Measurements from ENCODE around the gene CNN2.

CNN2 gene

DNA sequence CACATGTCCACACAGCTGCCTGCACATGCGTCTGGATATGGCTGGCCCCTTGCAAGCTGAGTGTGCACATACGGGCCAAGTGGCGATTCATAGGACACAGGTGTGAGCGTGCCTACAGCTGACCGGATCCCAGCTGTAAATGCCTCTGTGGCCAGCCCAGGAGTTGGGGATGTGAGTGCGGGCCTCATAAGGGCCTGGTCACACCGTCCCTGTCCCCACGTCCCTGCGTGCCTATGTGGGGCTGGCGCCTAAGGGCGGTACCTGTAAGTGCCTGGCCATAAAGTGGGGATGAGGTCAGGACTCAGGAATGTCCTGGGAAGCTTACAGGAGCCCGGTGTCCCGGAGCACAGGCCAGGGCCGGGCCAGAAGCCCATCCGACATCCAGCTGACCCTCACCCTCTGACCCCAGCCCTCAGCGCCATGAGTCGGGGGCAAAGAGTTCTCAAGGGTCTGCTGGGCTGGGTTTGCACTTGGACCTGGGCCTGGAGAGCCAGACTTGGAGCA, 39.2 kb downstream of the CNN2 start:
- DNase-seq (ENCODE audit: low spot score): no peak

DNA sequence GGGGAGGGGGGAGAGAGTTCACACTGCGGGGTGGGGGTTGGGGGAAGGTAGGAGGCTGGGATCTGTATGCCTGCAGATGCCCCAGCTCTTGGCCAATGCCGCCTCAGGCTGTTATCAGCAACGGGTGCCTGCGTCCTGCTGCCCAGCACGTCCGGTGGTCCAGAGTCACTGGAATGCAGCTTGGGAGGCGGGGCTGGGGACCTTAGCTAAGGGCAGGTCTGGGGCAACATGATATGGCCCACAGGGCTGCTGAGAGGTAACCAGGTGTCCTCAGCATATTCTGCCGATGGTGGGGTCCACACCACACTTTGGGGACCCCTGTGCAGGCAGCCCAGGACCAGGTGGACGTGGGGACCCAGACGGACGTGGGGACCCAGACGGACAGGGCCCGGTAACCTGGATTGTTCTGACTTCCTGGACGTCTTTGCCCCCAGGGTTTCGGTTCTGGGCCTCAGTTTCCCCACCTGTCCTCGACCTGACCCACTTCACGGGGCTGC, 39.9 kb downstream of the CNN2 start:
- DNase-seq (ENCODE audit: low spot score): no peak

DNA sequence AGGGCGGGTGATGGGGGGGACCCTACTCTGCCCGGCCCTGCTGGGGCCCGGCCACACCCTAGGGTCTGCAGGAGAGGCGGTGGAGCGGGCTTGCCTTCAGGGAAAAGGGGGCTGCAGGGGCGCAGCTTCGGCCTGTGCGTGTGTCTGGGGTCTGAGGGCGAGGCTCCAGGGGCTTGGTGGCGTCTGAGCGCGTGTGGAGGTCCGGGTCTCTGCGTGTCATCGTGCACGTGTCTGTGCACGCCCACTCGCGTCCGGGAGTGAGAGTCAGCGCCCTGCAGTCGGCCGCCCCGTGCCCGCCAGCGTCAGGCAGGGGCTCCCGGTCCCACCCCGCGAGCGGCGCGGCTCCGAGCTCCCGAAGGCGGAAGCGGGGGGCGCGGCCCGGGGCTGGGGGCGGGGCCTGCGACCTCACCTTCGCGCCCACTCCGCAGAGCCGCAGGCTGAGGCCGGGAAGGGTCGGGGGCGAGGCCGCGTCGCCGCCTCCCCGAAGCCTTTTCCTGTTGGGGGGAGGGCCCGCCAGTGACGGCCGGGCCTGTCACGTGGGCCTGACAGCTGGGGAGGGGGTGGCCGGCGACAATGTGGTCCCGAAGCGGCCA, 40.4 kb downstream of the CNN2 start, which contains the start of gene ARHGAP45:
Gene ARHGAP45, plus strand, starts transcription at position 420 of the 593 bp plus-strand sequence. CDS start 239 bp downstream, outside the sequence.
- no peak for DNase-seq (ENCODE audit: low spot score)

DNA sequence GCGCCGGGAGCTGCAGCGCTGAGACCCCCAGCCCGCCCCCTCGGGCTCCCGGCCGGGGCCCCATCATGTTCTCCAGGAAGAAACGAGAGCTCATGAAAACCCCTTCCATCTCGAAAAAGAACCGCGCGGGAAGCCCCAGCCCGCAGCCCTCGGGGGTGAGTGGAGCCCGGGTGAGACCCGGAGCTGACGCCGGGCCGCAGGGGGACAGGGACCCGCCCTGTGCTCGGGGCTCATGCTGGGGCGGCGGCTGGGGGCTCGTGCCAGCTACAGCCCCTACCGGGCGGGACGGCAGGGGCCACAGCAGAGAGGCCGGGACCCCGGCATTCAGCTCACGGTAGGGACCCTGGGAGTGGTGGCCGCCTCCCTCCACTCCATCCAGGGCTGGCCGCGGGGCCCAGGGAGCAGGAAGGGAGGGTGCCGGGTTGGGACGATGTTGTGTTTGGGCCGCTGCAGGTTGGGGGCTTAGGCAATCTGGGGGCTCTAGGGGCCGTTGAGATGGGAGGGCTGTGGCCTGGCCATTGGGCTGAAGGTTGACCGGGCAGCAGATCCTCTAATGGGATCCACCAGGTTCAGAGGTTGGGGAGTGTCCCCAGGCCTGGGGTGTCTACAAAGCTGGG, 41.0 kb downstream of the CNN2 start:
- no peak for DNase-seq (ENCODE audit: low spot score)

DNA sequence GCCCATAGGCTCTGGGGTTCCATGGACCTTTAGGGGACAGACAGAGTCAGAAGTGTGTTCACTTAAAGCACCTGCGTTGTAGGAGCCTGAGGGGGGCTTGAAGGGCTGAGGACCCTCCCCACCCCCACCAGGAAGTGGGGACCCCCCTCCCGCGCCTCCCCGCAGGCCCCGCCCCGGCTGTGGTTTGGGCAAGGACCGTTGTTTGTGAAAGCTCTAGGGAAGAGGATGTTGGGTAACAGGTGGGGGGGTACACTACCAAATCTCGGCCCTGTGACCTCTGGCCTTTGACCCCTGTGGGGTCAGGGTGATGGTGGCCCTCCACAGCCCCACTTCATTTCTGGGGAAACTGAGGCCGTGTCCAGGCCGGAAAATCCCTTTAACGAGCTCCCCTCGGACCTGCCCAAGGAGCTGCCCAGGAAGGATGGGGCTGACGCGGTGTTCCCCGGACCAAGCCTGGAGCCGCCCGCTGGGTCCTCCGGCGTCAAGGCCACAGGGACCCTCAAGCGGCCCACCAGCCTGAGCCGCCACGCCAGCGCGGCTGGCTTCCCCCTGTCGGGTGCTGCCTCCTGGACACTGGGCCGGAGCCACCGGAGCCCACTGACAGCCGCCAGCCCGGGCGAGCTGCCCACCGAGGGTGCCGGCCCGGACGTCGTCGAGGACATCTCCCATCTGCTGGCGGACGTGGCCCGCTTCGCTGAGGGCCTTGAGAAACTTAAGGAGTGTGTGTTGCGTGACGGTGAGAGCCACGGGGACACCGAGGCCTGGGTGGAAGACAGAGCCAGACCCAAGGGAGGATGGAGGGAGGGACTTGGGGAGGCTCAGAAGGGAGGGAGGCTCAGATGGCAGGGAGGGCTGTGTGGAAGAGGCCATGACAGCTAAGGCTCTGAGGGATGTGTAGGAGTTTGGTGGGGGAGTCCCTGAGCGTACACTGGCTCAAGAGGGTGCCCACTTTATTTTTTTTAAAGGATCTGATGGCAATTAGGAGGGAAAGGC, 41.9 kb downstream of the CNN2 start:
- no peak for DNase-seq (ENCODE audit: low spot score)

DNA sequence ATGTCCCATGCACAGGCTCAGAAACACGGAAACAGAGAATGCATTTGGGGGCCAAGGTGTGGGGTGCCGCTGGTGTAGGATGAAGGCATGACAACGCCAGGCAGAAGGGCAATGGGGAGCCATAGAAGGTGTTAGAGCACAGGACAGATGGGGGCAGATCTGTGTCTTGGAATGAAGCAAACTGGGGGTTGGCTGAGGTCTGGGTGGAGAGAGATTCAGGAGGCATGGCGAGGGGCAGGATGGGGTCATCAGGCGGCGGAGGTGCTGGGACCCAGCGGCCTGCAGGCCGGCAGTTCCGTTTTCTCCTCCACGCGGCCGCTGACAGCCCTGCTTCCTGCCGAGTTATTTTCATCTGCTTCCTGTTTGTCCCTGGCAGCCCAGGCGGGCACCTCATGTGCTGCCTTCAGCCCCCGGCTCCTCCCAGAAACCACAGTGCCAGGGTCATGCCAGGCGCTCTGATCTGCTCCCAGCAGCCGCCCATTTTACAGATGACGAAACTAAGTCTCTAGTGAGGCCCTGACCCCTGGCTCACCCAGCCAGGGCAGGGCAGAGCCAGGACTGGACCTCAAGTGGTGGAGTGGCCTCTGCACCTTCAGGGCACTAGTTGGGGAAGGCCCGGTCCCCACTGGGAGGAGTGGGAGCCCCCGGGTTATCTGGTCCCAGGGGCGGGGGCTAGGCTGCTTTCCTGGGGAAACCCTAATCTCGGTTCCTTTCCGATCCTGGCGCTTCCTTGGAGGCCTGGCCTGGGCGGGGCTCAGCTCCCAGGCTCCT, 42.8 kb downstream of the CNN2 start:
- DNase-seq (ENCODE audit: low spot score): no peak

- DNase-seq (ENCODE audit: low spot score): no peak
Measured at GRCh38 chr19:1070576-1070930, 44.1 kb downstream of the CNN2 start.

DNA sequence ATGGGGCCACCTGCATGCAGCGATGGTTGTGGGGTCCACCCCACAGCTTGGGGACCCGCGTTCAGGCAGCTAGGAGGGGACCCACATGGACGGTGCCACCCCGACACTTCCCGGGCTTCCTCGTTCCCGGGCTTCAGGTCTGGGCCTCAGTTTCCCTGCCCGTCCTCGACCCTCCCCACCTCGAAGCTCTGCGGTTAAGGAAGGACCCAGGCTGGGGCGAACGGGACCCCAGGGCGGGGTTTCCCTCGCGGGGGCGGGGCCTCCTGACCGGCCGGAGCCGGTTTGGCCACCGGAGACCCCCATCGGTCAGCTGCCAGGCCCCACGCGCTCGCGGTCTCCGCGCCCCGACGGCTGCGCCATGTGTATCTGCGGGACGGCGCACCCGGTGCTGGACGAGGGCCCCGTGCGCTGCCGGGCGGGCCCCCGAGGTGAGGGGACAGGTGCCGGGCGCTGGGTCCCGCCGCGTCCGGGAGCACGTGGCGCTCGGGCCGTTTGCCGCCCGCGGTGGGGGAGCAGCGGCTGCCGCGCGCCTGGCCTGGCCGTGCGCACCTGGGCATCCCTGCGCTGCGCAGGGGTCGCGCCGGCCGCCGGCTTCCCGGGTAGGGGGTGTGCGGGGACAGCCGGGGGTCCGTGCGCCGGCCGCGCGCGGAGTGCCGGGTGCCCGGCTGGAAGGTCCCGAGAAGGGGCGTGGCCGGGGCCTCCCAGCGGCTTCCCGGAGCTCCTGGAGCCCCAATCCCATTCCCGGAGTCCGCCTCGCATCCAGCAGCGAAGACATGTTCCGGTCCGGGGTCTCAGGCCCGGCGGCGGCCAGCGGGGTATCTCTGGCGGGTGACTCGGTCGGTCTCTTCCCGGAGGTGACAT, 44.8 kb downstream of the CNN2 start:
- DNase-seq (ENCODE audit: low spot score): no peak

DNA sequence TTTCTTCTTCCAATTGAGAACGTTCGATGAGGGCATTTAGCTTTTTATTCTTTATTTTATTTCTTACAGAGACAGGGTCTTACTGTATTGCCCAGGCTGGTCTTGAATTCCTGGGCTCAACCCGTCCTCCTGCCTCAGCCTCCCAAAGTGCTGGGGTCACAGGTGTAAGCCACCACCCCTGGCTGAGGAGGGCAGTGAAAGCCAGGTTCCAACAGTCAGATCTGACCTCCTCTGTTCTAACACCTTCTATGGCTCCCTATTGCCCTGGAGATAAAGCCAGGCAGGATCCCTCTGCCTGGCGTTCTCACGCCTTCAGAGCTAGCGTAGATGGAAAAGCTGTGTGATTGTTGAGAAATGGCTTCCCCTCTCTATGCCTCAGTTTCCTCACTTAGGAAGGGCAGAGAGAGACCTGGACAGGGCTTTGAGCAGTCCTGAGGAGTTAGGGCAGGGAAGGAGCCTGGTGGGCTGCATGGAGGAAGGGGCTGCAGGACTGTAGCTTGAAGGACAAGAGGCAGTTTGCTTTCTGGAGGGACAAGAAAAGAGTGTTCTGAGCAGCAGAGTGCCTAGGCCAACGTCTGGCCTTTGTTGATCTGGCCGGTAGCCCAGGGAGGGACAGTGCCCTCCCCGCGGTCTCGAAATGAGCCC, 46.1 kb downstream of the CNN2 start:
- no peak for DNase-seq (ENCODE audit: low spot score)

DNA sequence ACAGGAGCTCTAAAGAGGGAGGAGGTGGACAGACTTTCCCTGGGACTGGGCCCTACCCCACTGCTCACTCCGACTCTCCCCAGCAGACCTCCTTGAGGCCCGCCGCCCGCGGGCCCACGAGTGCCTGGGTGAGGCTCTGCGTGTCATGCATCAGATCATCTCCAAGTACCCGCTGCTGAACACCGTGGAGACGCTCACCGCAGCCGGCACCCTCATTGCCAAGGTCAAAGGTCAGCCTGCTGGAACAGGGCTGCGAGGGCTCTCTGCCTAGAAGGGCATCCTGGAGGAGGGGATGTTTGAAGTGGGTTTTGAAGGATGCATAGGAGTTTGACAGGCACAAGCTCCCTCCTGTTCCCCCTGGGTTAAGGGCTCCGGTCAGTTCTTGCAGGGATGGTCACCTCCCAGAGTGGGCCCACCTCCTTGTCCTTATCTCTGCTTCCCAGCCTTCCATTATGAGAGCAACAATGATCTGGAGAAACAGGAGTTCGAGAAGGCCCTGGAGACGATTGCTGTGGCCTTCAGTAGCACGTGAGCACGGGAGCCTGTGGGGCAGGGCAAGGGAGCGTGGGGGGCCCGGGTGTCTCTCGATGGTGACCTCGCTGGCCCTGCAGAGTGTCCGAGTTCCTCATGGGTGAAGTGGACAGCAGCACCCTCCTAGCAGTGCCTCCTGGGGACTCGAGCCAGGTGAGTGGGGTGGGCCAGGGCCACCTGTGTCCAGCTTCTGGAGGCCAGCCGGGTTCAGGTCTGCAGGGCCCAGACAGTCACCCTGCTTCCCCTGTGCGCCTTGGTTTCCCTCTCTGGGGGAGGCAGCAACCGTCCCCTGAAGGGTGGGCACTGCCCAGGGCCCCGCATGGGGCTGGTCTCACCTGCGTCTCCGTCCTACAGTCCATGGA, 46.9 kb downstream of the CNN2 start:
- no peak for DNase-seq (ENCODE audit: low spot score)

GRCh38 chr19:1073956-1074517, 47.6 kb downstream of the CNN2 start:
- no peak for DNase-seq (ENCODE audit: low spot score)

DNA sequence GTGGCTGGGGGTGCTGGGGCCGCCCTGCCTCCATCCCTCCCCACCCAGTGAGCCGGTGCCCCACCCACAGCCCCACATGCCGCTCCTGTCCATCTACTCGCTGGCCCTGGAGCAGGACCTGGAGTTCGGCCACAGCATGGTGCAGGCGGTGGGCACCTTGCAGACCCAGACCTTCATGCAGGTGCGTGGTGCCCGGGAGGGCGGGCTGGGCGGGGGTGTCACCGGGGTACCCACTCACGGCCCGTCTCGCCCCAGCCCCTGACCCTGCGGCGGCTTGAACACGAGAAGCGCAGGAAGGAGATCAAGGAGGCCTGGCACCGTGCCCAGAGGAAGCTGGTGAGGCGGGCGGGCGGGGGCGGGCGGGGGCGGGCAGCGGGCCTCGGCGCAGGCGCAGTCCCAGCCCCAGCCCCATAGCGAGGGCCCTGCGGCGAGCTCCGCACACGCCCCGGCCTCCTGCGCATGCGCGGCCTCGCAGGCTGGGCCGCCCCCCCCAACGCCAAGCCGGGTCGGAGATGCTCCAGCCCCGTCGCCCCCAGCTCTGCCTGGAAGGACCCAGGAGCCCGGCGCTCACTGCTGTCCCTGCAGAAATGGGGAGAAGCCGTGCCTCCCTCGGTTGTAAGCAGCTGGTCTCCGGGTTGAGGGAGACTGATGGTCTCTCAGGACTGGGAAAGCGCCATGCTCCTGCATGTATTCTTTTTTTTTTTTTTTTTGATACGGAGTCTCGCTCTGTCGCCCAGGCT, 48.3 kb downstream of the CNN2 start:
- no peak for DNase-seq (ENCODE audit: low spot score)

GRCh38 chr19:1076046-1076386, 49.6 kb downstream of the CNN2 start:
- no peak for DNase-seq (ENCODE audit: low spot score)

DNA sequence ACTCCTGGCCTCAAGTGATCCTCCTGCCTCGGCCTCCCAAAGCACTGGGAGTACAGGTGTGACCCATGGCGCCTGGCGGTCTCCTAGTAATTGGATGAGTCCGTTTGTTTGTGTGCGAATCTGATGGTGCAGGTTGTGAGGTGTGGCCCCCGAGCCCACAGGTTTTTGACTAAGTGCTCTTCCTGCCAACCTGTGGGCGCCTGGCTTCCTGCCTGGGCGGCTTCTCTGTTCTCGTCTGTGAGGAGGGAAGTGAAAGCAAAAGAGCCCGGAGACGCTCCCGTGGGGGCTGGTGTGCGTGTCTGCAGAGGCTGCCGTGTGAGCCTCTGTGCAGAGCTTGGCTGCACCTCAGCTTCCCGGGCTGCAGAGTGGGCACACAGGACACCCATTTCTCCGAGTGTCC, 50.5 kb downstream of the CNN2 start:
- DNase-seq (ENCODE audit: low spot score): no peak

GRCh38 chr19:1079566-1080111, 53.2 kb downstream of the CNN2 start:
- no peak for DNase-seq (ENCODE audit: low spot score)

DNA sequence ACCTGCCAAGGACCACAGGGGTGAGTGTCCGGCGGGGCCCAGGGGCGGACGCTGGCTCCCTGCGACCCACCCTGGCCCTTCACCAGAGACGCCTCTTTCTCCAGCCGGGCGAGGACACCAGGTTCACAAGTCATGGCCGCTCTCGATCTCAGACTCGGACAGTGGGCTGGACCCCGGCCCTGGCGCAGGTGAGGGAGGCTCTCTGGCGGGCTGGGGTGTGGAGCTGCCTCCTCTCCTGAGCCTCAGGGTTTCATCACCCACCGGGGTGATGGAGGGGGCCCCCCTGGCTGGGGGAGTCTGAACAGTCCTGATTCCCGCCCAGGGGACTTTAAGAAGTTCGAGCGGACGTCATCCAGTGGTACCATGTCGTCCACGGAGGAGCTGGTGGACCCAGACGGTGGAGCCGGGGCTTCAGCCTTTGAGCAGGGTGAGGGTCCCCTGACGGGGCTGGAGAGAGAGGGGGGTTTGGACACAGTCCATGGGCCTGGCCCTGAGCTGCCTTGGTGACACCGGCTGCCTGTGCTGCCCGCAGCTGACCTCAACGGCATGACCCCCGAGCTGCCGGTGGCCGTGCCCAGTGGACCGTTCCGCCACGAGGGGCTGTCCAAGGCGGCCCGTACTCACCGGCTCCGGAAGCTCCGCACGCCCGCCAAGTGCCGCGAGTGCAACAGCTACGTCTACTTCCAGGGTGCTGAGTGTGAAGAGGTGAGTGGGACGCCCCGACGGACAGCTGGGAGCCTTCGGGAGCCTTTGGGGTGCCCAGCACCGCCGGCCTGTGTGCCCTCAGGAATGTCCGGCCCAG, 54.2 kb downstream of the CNN2 start:
- DNase-seq (ENCODE audit: low spot score): no peak
